Spinal cord (tissue), 10 donors: ENCODE data around the gene PRKRA. TPM values are rescaled to one million over a fixed set of nuclear protein-coding genes. Genes with fewer than 3 reads are reported as not detected.
A peak's percentile ranks its signal among the peaks of the same experiment; 100 is the strongest.
"Not testable (repeated sequence)": the region's sequence is repeated elsewhere in the genome, so short reads cannot be mapped to it uniquely, and the experiment has no call there.

Experiments used
- DNase-seq, 6 donors: peaks; one replicate each; pipeline versions ENCODE4 v3.0.0 to v3.0.0-alpha.2; 2013 to 2015; ENCODE audit warnings: low spot score in 6 of 6, low read depth in 4 of 6
- H3K27ac ChIP-seq: one replicate; pipeline ENCODE4 v1.5.1; 2013; ENCODE audit warnings: low read depth, low read length, control low read depth
- H3K27me3 ChIP-seq: one replicate; pipeline ENCODE4 v1.6.1; 2013; ENCODE audit warnings: low read length; ENCODE audit not compliant: control insufficient read depth, insufficient read depth
- H3K36me3 ChIP-seq: one replicate; pipeline ENCODE4 v1.6.1; 2013; ENCODE audit warnings: low read length; ENCODE audit not compliant: control insufficient read depth, insufficient read depth
- H3K4me1 ChIP-seq: one replicate; pipeline ENCODE4 v1.6.1; 2013; ENCODE audit warnings: low read length; ENCODE audit not compliant: control insufficient read depth, insufficient read depth
- H3K4me3 ChIP-seq: one replicate; pipeline ENCODE4 v1.5.1; 2013; ENCODE audit warnings: low read depth, low read length, control low read depth
- H3K9me3 ChIP-seq: one replicate; pipeline ENCODE4 v1.6.1; 2013; ENCODE audit warnings: low read length; ENCODE audit not compliant: control insufficient read depth, insufficient read depth
- WGBS: methylation state at CpG from one replicate; pipeline ENCODE4 v1.1.5; 2013; ENCODE audit warnings: missing lambda C conversion rate; ENCODE audit not compliant: insufficient coverage; 5-methylcytosine and 5-hydroxymethylcytosine counted together
- polyA plus RNA-seq, 2 donors: library from polyadenylated mRNA; unstranded; fragments of 120-200 nt; gene quantifications; one replicate each; pipeline ENCODE4 v1.2.1, GENCODE V29; 2013; ENCODE audit not compliant: insufficient read length in 2 of 2
- total RNA-seq, 2 donors: library from RNA; depleted of rRNA in 1 of 2; stranded (reverse); fragments of 120-200 nt in 1 of 2; fragments of >200 nt in 1 of 2; gene quantifications; one replicate each; pipeline versions ENCODE4 v1.2.3 to v1.2.4, GENCODE V29; 2013 to 2014
- donor health status: healthy.

Gene PRKRA
- total and polyA plus RNA-seq, 4 donors: 72.3 to 92.7 (median 84.2) TPM

- 83% methylated on average over 1 of the region's 2 CpGs for WGBS
- H3K9me3 ChIP-seq: no peaks in the 10 kb centered on the region
- H3K36me3 ChIP-seq: no peaks in the 10 kb centered on the region
- no peak overlapping the region for H3K4me3 ChIP-seq
- no peak overlapping the region for H3K27ac ChIP-seq
- H3K4me1 ChIP-seq: no peaks in the 10 kb centered on the region
- H3K27me3 ChIP-seq: no peaks in the 10 kb centered on the region
- DNase-seq: no peak
Measured at GRCh38 chr2:178473373-178473772, 22.4 kb upstream of the PRKRA start.

DNA sequence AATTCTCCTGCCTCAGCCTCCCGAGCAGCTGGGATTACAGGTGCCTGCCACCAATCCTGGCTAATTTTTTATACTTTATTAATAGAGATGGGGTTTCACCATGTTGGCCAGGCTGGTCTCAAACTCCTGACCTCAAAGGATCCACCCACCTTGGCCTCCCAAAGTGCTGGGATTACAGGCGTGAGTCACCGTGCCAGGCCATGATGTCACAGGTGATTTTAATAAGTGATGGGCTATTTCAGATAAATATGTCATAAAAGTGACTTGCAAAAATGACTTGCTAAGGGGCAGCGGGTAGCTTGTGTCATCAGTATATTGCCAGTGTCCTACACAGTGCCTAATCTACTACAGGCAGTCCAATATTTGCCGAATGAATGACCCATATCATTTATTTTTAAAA, 20.3 kb upstream of the PRKRA start:
- H3K4me3 ChIP-seq, H3K4me1 ChIP-seq, H3K27ac ChIP-seq, DNase-seq, H3K27me3 ChIP-seq, H3K36me3 ChIP-seq, H3K9me3 ChIP-seq: not testable (repeated sequence)
- 100% methylated on average over 2 of the region's 5 CpGs for WGBS

DNA sequence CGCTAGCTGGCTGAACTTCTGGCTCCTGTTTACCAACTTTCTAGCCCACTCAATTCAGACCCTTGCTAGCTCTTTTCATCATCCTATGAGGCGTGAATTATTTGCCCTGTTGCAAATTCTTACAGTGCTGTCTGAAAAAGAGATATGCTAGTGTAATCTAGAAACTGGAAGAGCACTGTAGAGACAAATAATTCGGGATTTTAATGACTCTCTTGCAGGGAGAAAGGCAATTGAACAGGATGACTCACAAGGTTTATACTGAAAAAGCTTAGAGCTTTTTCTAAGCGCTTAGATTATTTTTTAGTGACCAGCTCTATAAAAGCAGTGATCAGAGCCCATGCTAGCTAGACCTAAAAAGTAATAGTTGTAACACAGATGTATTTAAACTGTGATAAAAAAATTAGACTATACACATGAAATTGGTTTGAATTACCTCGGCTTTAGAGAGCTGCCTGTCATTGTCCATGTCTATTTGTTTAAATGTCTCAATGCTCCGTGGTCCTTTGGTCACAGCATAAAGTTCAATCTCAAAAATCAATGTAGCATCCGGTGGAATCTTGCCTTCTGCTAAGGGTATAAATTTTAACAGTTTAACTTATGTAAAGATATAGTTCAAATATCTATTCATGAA, 18.4 kb upstream of the PRKRA start:
- Histone ChIP-seq H3K36me3 (no peaks in the 10 kb centered on the region), H3K9me3 (no peaks in the 10 kb centered on the region), H3K4me3 (no peak overlapping the region), H3K4me1 (no peaks in the 10 kb centered on the region), H3K27me3 (no peaks in the 10 kb centered on the region), H3K27ac (no peak overlapping the region)
- WGBS: 83% methylated on average over 2 of the region's 7 CpGs
- DNase-seq: no peak

- WGBS: 93% methylated on average over 7 of the region's 11 CpGs
Measured at GRCh38 chr2:178457390-178457886, 6.5 kb upstream of the PRKRA start.

GRCh38 chr2:178455947-178456346, 5.0 kb upstream of the PRKRA start:
- H3K4me1 ChIP-seq: peaks cover 9% of the 10 kb centered on the region
- H3K4me3 ChIP-seq: no peak overlapping the region
- WGBS: 58% methylated on average over 5 of the region's 5 CpGs
- H3K36me3 ChIP-seq: no peaks in the 10 kb centered on the region
- H3K9me3 ChIP-seq: no peaks in the 10 kb centered on the region
- H3K27me3 ChIP-seq: no peaks in the 10 kb centered on the region
- no peak overlapping the region for H3K27ac ChIP-seq
- DNase-seq: no peak

More at GRCh38 chr2:178457390-178457886, 6.5 kb upstream of the PRKRA start:
- DNase-seq: no peak
- Histone ChIP-seq H3K36me3 (no peaks in the 10 kb centered on the region), H3K4me3 (no peak overlapping the region), H3K9me3 (no peaks in the 10 kb centered on the region), H3K27ac (no peak overlapping the region), H3K27me3 (no peaks in the 10 kb centered on the region), H3K4me1 (no peaks in the 10 kb centered on the region)

- Histone ChIP-seq H3K27ac (no peak overlapping the region), H3K4me3 (no peak overlapping the region)
- WGBS: no CpG with 5 or more reads among the region's 5 CpGs
Measured at GRCh38 chr2:178452870-178453269, 1.9 kb upstream of the PRKRA start.

DNA sequence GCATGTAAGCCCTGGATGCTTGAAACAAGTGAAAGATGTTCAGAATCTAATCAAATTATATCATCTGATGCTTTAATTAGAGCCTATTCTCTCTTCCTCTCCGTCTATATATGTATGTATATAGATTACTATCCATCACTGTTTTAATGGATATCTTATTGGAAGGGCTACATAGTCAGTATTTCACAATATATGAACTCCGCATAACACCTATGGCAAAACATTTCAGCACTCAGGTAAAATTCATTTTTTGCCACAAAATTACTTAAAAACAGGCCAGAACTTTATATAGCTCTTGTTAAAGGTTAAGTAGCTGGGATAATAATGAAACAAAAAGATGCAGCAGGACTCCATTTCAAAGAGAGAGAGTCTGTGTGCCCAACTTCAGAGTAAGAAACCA, 1.4 kb upstream of the PRKRA start:
- peaks cover 17% of the 10 kb centered on the region for H3K4me1 ChIP-seq
- H3K9me3 ChIP-seq: no peaks in the 10 kb centered on the region
- no peaks in the 10 kb centered on the region for H3K36me3 ChIP-seq
- H3K27me3 ChIP-seq: no peaks in the 10 kb centered on the region
- H3K27ac ChIP-seq: no peak overlapping the region
- WGBS: no CpG with 5 or more reads among the region's 2 CpGs
- peak in 1 of 6 donors; percentile 8 for DNase-seq
- H3K4me3 ChIP-seq: no peak overlapping the region

More at GRCh38 chr2:178452870-178453269, 1.9 kb upstream of the PRKRA start:
- H3K9me3 ChIP-seq: no peaks in the 10 kb centered on the region
- H3K36me3 ChIP-seq: no peaks in the 10 kb centered on the region
- DNase-seq: peak in 1 of 6 donors; percentile 6
- H3K27me3 ChIP-seq: no peaks in the 10 kb centered on the region
- H3K4me1 ChIP-seq: peaks cover 17% of the 10 kb centered on the region

GRCh38 chr2:178450524-178450773, 526 bp downstream of the PRKRA start:
- H3K27ac ChIP-seq: peak overlapping the region; percentile 98
- H3K4me3 ChIP-seq: peak overlapping the region; percentile 90
- H3K4me1 ChIP-seq: peaks cover 17% of the 10 kb centered on the region
- DNase-seq: no peak
- no peaks in the 10 kb centered on the region for H3K27me3 ChIP-seq
- under 1% methylated on average over 25 of the region's 25 CpGs for WGBS
- no peaks in the 10 kb centered on the region for H3K9me3 ChIP-seq
- peaks cover 14% of the 10 kb centered on the region for H3K36me3 ChIP-seq

- 3% methylated on average over 14 of the region's 18 CpGs for WGBS
- peak in 1 of 6 donors; percentile 35 for DNase-seq
Measured at GRCh38 chr2:178449700-178450523, 1.1 kb downstream of the PRKRA start.

More at GRCh38 chr2:178449700-178450523, 1.1 kb downstream of the PRKRA start:
- Histone ChIP-seq H3K4me1 (peaks cover 17% of the 10 kb centered on the region), H3K27ac (peak overlapping the region; percentile 98), H3K4me3 (peak overlapping the region; percentile 90), H3K36me3 (peaks cover 15% of the 10 kb centered on the region), H3K27me3 (no peaks in the 10 kb centered on the region), H3K9me3 (no peaks in the 10 kb centered on the region)
